ENCODE measurements around the gene CCR2.

DNA sequence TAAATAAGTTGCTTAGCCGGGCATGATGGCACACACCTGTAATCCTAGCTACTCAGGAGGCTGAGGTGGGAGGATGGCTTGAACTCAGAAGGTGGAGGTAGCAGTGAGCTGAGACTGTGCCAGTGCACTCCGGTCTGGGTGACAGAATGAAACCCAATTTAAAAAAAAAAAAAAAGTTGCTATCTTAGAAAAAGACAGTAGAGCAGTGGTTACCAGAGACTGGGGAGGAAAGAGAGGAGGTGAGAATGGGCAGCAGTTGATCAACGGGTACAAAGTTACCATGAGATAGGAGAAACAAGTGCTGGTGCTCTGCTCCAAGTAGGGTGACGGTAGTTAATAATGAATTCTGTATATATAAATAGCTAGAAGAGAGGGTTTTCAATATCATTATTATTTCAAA lies 821 bp upstream of the CCR2 start:
- TF ChIP-seq POLR2A (IDR thresholded peaks at IDR 0.05; ENCODE audit: low read depth) (no peak), POLR2AphosphoS5 (IDR thresholded peaks at IDR 0.05) (no peak), EP300 (IDR thresholded peaks at IDR 0.05) (no peak)
- TF ChIP-seq, protein P1, sequence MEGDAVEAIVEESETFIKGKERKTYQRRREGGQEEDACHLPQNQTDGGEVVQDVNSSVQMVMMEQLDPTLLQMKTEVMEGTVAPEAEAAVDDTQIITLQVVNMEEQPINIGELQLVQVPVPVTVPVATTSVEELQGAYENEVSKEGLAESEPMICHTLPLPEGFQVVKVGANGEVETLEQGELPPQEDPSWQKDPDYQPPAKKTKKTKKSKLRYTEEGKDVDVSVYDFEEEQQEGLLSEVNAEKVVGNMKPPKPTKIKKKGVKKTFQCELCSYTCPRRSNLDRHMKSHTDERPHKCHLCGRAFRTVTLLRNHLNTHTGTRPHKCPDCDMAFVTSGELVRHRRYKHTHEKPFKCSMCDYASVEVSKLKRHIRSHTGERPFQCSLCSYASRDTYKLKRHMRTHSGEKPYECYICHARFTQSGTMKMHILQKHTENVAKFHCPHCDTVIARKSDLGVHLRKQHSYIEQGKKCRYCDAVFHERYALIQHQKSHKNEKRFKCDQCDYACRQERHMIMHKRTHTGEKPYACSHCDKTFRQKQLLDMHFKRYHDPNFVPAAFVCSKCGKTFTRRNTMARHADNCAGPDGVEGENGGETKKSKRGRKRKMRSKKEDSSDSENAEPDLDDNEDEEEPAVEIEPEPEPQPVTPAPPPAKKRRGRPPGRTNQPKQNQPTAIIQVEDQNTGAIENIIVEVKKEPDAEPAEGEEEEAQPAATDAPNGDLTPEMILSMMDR (IDR thresholded peaks at IDR 0.05), result no peak
